GM23338 (cell line): ENCODE data around the gene ZNF774. TPM values are rescaled to one million over a fixed set of nuclear protein-coding genes. Genes with fewer than 3 reads are reported as not detected.

Experiments used
- ATAC-seq: fragments of 200-7000 bp; cut with Tn5 transposase; 3 replicates; pipeline ENCODE4 v1.9.1; 2020
- DNase-seq: peaks from one replicate; pipeline ENCODE4 v3.0.0-alpha.2; 2015; ENCODE audit warnings: low spot score
- H2AFZ ChIP-seq: fragments of 200-600 bp; sonication (generic); 2 replicates; pipeline ENCODE4 v1.8.0; 2016; ENCODE audit warnings: antibody characterized with exemption, mild to moderate bottlenecking, moderate library complexity
- H3F3A ChIP-seq: fragments of 200-600 bp; sonication (generic); replicated peaks from 2 replicates; pipeline ENCODE4 v1.8.0; 2017; ENCODE audit warnings: antibody characterized with exemption, mixed run types, low read depth
- H3K27ac ChIP-seq: fragments of 200-600 bp; sonication (generic); 2 replicates; pipeline ENCODE4 v1.6.1; 2016; ENCODE audit warnings: low read depth
- H3K27me3 ChIP-seq: fragments of 200-600 bp; sonication (generic); 2 replicates; pipeline ENCODE4 v1.8.0; 2016; ENCODE audit warnings: mild to moderate bottlenecking, mixed run types, moderate library complexity; ENCODE audit not compliant: insufficient read depth
- H3K36me3 ChIP-seq: fragments of 200-600 bp; sonication (generic); 2 replicates; pipeline ENCODE4 v1.8.0; 2016; ENCODE audit warnings: mild to moderate bottlenecking; ENCODE audit not compliant: insufficient read depth
- H3K4me1 ChIP-seq: fragments of 200-600 bp; sonication (generic); 2 replicates; pipeline ENCODE4 v1.8.0; 2016; ENCODE audit warnings: mild to moderate bottlenecking, moderate library complexity; ENCODE audit not compliant: insufficient read depth
- H3K4me2 ChIP-seq: fragments of 200-600 bp; sonication (generic); 2 replicates; pipeline ENCODE4 v1.7.1; 2017; ENCODE audit warnings: mixed run types
- H3K4me3 ChIP-seq: fragments of 200-600 bp; sonication (generic); 2 replicates; pipeline ENCODE4 v1.6.1; 2016; ENCODE audit warnings: mixed run types
- H3K79me2 ChIP-seq: fragments of 200-600 bp; sonication (generic); replicated peaks from 2 replicates; pipeline ENCODE4 v1.8.0; 2017; ENCODE audit warnings: mild to moderate bottlenecking; ENCODE audit not compliant: insufficient read depth
- H3K9me2 ChIP-seq: fragments of 200-600 bp; sonication (generic); 2 replicates; pipeline ENCODE4 v1.8.0; 2017; ENCODE audit not compliant: insufficient read depth
- H4K20me1 ChIP-seq: fragments of 200-600 bp; sonication (generic); replicated peaks from 2 replicates; pipeline ENCODE4 v1.8.0; 2017; ENCODE audit warnings: mild to moderate bottlenecking; ENCODE audit not compliant: insufficient read depth
- H3K27ac Mint-ChIP-seq: 2 replicates; pipeline ENCODE4 v1.8.0; 2020; ENCODE audit warnings: inconsistent platforms, mild to moderate bottlenecking, moderate library complexity, mixed read lengths
- H3K27me3 Mint-ChIP-seq: 3 replicates; pipeline ENCODE4 v1.8.0; 2022; ENCODE audit warnings: low read depth, mild to moderate bottlenecking, moderate library complexity, mixed read lengths, inconsistent platforms; ENCODE audit not compliant: insufficient read depth, poor library complexity
- H3K36me3 Mint-ChIP-seq: 3 replicates; pipeline ENCODE4 v1.8.0; 2021; ENCODE audit warnings: low read depth, mild to moderate bottlenecking, inconsistent platforms, moderate library complexity, mixed read lengths
- H3K4me1 Mint-ChIP-seq: 3 replicates; pipeline ENCODE4 v1.8.0; 2020; ENCODE audit warnings: mild to moderate bottlenecking, inconsistent platforms, mixed read lengths
- H3K4me3 Mint-ChIP-seq: 3 replicates; pipeline ENCODE4 v1.8.0; 2021; ENCODE audit warnings: moderate library complexity, mild to moderate bottlenecking, inconsistent platforms, mixed read lengths
- H3K9me3 Mint-ChIP-seq: 3 replicates; pipeline ENCODE4 v1.8.0; 2020; ENCODE audit warnings: moderate library complexity, mild to moderate bottlenecking, inconsistent platforms, mixed read lengths
- CREB1 ChIP-seq: fragments of 250-450 bp; sonication (Bioruptor Pico); IDR thresholded peaks from 2 replicates; pipeline ENCODE4 v1.5.0; 2020; ENCODE audit warnings: low read depth, mild to moderate bottlenecking, moderate library complexity
- EZH2 ChIP-seq: fragments of 200-600 bp; sonication (generic); IDR thresholded peaks from one replicate; pipeline ENCODE4 v1.8.0; 2017; ENCODE audit warnings: antibody characterized with exemption, mild to moderate bottlenecking, low read depth; ENCODE audit not compliant: unreplicated experiment
- EZH2phosphoT487 ChIP-seq: fragments of 200-600 bp; sonication (generic); IDR thresholded peaks from one replicate; pipeline ENCODE4 v1.8.1; 2018; ENCODE audit warnings: antibody characterized with exemption; ENCODE audit not compliant: unreplicated experiment
- JUNB ChIP-seq: IDR thresholded peaks from one replicate; pipeline ENCODE4 v1.6.1; 2016; ENCODE audit warnings: antibody characterized with exemption; ENCODE audit not compliant: unreplicated experiment
- NANOG ChIP-seq: IDR thresholded peaks from 2 replicates; pipeline ENCODE4 v1.6.1; 2016; ENCODE audit warnings: antibody characterized with exemption, borderline replicate concordance
- POLR2AphosphoS5 ChIP-seq: IDR thresholded peaks from 2 replicates; pipeline ENCODE4 v1.6.1; 2016; ENCODE audit warnings: antibody characterized with exemption, low read depth
- STAT1 ChIP-seq: IDR thresholded peaks from one replicate; pipeline ENCODE4 v1.6.1; 2016; ENCODE audit warnings: antibody characterized with exemption; ENCODE audit not compliant: unreplicated experiment
- ZNF114 ChIP-seq: fragments of 250-450 bp; sonication (Bioruptor Pico); IDR thresholded peaks from 2 replicates; pipeline ENCODE4 v1.5.0; 2020; ENCODE audit warnings: mild to moderate bottlenecking, moderate library complexity
- ZNF331 ChIP-seq: fragments of 250-450 bp; sonication (Bioruptor Pico); IDR thresholded peaks from 2 replicates; pipeline ENCODE4 v1.5.0; 2020; ENCODE audit warnings: low read depth, mild to moderate bottlenecking, moderate library complexity
- polyA plus RNA-seq: library from polyadenylated mRNA; unstranded; fragments of >200 nt; fragmentation: Nextera tagmentation; extraction: Ambion mirVana; gene quantifications from 2 replicates; pipeline ENCODE4 v1.2.1, GENCODE V29; 2016
- total RNA-seq: library from RNA; depleted of rRNA; stranded (reverse); fragments of >200 nt; shearing (Covaris generic); gene quantifications from 2 replicates; pipeline ENCODE4 v1.2.3, GENCODE V29; 2014
- TF ChIP-seq, protein P1 (sequence below): fragments of 250-450 bp; sonication (Bioruptor Pico); IDR thresholded peaks from 2 replicates; pipeline ENCODE4 v1.5.0; 2020; ENCODE audit warnings: mild to moderate bottlenecking, moderate library complexity
- TF ChIP-seq, protein P2 (sequence below): IDR thresholded peaks from 2 replicates; pipeline ENCODE4 v1.6.1; 2016; ENCODE audit warnings: antibody characterized with exemption
- TF ChIP-seq, protein P3 (sequence below): IDR thresholded peaks from one replicate; pipeline ENCODE4 v1.6.1; 2018; ENCODE audit warnings: antibody characterized with exemption; ENCODE audit not compliant: unreplicated experiment
- TF ChIP-seq, protein P4 (sequence below), 2 experiments: fragments of 200-600 bp in 1 of 2; sonication (generic) in 1 of 2; conservative IDR thresholded peaks; 2 replicates each; pipeline versions ENCODE4 v1.5.1 to v1.6.1; 2016 to 2017; ENCODE audit warnings: antibody characterized with exemption in 2 of 2, low read depth in 2 of 2, mild to moderate bottlenecking in 2 of 2, moderate library complexity in 1 of 2

ZNF774 gene
- total and polyA plus RNA-seq, 2 experiments from 2014 or later = 0.45 to 1.8 TPM

DNA sequence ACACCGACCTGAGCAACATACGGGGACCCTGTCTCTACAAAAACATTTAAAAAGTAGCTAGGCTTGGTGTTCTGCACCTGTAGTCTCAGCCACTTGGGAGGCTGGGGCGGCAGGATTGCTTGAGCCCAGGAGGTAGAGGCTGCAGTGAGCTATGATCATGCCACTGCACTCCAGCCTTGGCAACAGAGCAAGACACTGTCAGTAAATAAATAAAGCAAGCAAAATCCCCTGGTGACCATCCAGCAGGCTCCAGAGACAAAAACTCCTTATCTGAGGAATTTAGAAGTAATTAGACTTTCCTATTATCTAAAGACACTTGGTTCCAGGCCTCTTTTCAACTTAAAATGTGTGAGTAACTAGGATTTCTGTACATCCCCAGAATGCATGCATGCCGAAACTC, 29.5 kb upstream of the ZNF774 start:
- Histone ChIP-seq H3K27me3 (no peaks in the 10 kb centered on the region), H2AFZ (peak overlapping the region; percentile 63; the same call in 1 of the 2 replicates), H3K36me3 (no peaks in the 10 kb centered on the region), H3K27ac (no peak overlapping the region), H3K9me2 (no peaks in the 10 kb centered on the region), H4K20me1 (no peaks in the 10 kb centered on the region), H3K4me2 (no peak overlapping the region), H3F3A (no peaks in the 10 kb centered on the region), H3K79me2 (no peaks in the 10 kb centered on the region), H3K4me3 (no peak overlapping the region), H3K4me1 (peaks cover 7% of the 10 kb centered on the region; the same call in 1 of the 2 replicates)
- H3K36me3 Mint-ChIP-seq = no peaks in the 10 kb centered on the region
- no peak for ATAC-seq
- no peak overlapping the region for H3K4me3 Mint-ChIP-seq
- no peaks in the 10 kb centered on the region for H3K9me3 Mint-ChIP-seq
- DNase-seq = no peak
- H3K27ac Mint-ChIP-seq = no peak overlapping the region
- no peak for TF ChIP-seq STAT1
- TF ChIP-seq, protein P1, sequence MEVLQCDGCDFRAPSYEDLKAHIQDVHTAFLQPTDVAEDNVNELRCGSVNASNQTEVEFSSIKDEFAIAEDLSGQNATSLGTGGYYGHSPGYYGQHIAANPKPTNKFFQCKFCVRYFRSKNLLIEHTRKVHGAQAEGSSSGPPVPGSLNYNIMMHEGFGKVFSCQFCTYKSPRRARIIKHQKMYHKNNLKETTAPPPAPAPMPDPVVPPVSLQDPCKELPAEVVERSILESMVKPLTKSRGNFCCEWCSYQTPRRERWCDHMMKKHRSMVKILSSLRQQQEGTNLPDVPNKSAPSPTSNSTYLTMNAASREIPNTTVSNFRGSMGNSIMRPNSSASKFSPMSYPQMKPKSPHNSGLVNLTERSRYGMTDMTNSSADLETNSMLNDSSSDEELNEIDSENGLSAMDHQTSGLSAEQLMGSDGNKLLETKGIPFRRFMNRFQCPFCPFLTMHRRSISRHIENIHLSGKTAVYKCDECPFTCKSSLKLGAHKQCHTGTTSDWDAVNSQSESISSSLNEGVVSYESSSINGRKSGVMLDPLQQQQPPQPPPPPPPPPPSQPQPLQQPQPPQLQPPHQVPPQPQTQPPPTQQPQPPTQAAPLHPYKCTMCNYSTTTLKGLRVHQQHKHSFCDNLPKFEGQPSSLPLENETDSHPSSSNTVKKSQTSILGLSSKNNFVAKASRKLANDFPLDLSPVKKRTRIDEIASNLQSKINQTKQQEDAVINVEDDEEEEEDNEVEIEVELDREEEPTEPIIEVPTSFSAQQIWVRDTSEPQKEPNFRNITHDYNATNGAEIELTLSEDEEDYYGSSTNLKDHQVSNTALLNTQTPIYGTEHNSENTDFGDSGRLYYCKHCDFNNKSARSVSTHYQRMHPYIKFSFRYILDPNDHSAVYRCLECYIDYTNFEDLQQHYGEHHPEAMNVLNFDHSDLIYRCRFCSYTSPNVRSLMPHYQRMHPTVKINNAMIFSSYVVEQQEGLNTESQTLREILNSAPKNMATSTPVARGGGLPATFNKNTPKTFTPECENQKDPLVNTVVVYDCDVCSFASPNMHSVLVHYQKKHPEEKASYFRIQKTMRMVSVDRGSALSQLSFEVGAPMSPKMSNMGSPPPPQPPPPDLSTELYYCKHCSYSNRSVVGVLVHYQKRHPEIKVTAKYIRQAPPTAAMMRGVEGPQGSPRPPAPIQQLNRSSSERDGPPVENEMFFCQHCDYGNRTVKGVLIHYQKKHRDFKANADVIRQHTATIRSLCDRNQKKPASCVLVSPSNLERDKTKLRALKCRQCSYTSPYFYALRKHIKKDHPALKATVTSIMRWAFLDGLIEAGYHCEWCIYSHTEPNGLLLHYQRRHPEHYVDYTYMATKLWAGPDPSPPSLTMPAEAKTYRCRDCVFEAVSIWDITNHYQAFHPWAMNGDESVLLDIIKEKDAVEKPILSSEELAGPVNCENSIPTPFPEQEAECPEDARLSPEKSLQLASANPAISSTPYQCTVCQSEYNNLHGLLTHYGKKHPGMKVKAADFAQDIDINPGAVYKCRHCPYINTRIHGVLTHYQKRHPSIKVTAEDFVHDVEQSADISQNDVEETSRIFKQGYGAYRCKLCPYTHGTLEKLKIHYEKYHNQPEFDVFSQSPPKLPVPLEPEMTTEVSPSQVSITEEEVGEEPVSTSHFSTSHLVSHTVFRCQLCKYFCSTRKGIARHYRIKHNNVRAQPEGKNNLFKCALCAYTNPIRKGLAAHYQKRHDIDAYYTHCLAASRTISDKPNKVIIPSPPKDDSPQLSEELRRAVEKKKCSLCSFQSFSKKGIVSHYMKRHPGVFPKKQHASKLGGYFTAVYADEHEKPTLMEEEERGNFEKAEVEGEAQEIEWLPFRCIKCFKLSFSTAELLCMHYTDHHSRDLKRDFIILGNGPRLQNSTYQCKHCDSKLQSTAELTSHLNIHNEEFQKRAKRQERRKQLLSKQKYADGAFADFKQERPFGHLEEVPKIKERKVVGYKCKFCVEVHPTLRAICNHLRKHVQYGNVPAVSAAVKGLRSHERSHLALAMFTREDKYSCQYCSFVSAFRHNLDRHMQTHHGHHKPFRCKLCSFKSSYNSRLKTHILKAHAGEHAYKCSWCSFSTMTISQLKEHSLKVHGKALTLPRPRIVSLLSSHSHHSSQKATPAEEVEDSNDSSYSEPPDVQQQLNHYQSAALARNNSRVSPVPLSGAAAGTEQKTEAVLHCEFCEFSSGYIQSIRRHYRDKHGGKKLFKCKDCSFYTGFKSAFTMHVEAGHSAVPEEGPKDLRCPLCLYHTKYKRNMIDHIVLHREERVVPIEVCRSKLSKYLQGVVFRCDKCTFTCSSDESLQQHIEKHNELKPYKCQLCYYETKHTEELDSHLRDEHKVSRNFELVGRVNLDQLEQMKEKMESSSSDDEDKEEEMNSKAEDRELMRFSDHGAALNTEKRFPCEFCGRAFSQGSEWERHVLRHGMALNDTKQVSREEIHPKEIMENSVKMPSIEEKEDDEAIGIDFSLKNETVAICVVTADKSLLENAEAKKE (CRISPR knock-in tag) = no peak
- no peak for TF ChIP-seq POLR2AphosphoS5
- no peak for TF ChIP-seq ZNF114 (CRISPR knock-in tag)
- no peak for TF ChIP-seq CREB1 (CRISPR knock-in tag)
- TF ChIP-seq ZNF331 (CRISPR knock-in tag) = no peak
- TF ChIP-seq, protein P2, sequence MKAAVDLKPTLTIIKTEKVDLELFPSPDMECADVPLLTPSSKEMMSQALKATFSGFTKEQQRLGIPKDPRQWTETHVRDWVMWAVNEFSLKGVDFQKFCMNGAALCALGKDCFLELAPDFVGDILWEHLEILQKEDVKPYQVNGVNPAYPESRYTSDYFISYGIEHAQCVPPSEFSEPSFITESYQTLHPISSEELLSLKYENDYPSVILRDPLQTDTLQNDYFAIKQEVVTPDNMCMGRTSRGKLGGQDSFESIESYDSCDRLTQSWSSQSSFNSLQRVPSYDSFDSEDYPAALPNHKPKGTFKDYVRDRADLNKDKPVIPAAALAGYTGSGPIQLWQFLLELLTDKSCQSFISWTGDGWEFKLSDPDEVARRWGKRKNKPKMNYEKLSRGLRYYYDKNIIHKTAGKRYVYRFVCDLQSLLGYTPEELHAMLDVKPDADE = no peak
- TF ChIP-seq, protein P3, sequence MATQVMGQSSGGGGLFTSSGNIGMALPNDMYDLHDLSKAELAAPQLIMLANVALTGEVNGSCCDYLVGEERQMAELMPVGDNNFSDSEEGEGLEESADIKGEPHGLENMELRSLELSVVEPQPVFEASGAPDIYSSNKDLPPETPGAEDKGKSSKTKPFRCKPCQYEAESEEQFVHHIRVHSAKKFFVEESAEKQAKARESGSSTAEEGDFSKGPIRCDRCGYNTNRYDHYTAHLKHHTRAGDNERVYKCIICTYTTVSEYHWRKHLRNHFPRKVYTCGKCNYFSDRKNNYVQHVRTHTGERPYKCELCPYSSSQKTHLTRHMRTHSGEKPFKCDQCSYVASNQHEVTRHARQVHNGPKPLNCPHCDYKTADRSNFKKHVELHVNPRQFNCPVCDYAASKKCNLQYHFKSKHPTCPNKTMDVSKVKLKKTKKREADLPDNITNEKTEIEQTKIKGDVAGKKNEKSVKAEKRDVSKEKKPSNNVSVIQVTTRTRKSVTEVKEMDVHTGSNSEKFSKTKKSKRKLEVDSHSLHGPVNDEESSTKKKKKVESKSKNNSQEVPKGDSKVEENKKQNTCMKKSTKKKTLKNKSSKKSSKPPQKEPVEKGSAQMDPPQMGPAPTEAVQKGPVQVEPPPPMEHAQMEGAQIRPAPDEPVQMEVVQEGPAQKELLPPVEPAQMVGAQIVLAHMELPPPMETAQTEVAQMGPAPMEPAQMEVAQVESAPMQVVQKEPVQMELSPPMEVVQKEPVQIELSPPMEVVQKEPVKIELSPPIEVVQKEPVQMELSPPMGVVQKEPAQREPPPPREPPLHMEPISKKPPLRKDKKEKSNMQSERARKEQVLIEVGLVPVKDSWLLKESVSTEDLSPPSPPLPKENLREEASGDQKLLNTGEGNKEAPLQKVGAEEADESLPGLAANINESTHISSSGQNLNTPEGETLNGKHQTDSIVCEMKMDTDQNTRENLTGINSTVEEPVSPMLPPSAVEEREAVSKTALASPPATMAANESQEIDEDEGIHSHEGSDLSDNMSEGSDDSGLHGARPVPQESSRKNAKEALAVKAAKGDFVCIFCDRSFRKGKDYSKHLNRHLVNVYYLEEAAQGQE = no peak
- no peak for TF ChIP-seq JUNB
- no peak for TF ChIP-seq NANOG
- no peak for TF ChIP-seq EZH2
- TF ChIP-seq EZH2phosphoT487 = no peak
- TF ChIP-seq, protein P4, sequence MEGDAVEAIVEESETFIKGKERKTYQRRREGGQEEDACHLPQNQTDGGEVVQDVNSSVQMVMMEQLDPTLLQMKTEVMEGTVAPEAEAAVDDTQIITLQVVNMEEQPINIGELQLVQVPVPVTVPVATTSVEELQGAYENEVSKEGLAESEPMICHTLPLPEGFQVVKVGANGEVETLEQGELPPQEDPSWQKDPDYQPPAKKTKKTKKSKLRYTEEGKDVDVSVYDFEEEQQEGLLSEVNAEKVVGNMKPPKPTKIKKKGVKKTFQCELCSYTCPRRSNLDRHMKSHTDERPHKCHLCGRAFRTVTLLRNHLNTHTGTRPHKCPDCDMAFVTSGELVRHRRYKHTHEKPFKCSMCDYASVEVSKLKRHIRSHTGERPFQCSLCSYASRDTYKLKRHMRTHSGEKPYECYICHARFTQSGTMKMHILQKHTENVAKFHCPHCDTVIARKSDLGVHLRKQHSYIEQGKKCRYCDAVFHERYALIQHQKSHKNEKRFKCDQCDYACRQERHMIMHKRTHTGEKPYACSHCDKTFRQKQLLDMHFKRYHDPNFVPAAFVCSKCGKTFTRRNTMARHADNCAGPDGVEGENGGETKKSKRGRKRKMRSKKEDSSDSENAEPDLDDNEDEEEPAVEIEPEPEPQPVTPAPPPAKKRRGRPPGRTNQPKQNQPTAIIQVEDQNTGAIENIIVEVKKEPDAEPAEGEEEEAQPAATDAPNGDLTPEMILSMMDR (conservative IDR thresholded peaks at IDR 0.05; ENCODE audit: low read depth in 2 of 2) = no peak
- peaks cover 7% of the 10 kb centered on the region for H3K27me3 Mint-ChIP-seq
- peaks cover 12% of the 10 kb centered on the region; the same call in 2 of the 3 replicates for H3K4me1 Mint-ChIP-seq
